Measurements from ENCODE around the gene SLIT3.

The SLIT3 gene

DNA sequence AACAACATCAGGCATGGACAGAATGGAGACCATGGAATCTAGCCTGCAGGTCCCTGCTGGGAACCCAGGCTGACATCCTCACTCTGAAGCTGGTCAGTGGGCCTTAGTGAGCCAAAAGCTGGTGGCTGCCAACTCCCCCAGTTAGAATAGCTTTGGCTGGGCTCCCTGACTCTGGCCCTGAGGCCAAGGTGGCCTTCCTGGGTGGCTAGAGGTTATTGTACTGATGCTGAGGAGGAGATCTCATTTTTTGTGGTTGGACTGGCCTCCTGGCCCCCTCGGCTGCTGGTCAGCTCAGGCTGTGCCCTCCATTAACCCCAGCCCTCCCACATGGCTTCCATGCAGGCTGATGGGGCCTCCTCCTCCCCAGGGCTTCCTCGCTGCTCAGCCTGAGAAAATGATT is 620.5 kb downstream of the SLIT3 start:
- H3K4me3 ChIP-seq (ENCODE audit: low read depth, low read length), result no peak overlapping the region
- TF ChIP-seq, protein P1, sequence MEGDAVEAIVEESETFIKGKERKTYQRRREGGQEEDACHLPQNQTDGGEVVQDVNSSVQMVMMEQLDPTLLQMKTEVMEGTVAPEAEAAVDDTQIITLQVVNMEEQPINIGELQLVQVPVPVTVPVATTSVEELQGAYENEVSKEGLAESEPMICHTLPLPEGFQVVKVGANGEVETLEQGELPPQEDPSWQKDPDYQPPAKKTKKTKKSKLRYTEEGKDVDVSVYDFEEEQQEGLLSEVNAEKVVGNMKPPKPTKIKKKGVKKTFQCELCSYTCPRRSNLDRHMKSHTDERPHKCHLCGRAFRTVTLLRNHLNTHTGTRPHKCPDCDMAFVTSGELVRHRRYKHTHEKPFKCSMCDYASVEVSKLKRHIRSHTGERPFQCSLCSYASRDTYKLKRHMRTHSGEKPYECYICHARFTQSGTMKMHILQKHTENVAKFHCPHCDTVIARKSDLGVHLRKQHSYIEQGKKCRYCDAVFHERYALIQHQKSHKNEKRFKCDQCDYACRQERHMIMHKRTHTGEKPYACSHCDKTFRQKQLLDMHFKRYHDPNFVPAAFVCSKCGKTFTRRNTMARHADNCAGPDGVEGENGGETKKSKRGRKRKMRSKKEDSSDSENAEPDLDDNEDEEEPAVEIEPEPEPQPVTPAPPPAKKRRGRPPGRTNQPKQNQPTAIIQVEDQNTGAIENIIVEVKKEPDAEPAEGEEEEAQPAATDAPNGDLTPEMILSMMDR (IDR thresholded peaks at IDR 0.05; ENCODE audit: low read depth, low read length, missing control alignments), result no peak
- no peak for DNase-seq (ENCODE audit: low read depth)

DNA sequence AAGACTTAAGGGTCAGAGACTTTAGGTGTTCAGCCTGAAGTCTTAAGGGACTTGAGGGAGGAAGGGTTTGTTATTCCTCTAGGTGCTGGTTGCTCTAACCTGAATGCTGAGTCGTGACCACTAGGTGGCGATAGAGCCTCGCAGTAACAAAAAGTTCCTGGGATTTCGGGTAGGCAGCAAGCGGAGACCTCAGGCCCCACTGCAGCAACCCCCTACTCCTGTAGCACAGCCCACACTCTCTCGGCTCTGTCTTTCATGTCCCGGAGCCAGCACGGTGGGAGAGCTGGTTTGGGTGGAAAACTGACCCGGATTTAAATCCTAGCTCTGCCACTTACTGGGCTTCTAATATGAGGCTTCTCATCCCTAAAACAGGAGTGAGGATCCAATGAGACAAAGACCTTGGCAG is 621.4 kb downstream of the SLIT3 start:
- no peak overlapping the region for H3K4me3 ChIP-seq (ENCODE audit: low read depth, low read length)
- TF ChIP-seq, protein P1 (IDR thresholded peaks at IDR 0.05; ENCODE audit: low read depth, low read length, missing control alignments), result peak; percentile 93
- peak; percentile 34 for DNase-seq (ENCODE audit: low read depth)

GRCh38 chr5:168676501-168676900 is 624.4 kb downstream of the SLIT3 start:
- TF ChIP-seq, protein P1 (IDR thresholded peaks at IDR 0.05; ENCODE audit: low read depth, low read length, missing control alignments), result no peak
- no peak for DNase-seq (ENCODE audit: low read depth)
- no peak overlapping the region for H3K4me3 ChIP-seq (ENCODE audit: low read depth, low read length)

DNA sequence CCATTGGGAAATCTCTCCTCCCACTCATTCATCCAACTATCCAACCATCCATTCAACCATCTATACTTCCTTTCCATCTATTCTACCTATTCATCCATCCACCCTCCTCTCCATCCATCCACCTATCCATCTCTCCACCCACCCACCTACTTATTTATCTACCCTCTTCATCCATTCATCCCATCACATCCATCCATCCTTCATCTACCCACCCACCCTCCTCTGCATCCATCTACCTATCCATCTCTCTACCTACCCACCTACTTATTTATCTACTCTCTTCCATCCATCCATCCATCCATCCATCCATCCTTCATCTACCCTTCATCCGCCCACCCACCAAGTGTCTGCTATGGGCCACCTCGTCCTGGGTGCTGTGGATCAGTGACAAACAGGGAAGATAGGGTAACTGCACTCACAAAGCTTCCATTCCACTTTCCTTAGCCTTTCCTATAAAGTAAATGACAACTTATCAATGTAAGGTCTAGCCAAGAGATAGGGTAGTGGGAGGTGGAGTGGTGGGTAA is 625.0 kb downstream of the SLIT3 start:
- no peak for DNase-seq (ENCODE audit: low read depth)
- H3K4me3 ChIP-seq (ENCODE audit: low read depth, low read length), result no peak overlapping the region
- TF ChIP-seq, protein P1 (IDR thresholded peaks at IDR 0.05; ENCODE audit: low read depth, low read length, missing control alignments), result no peak

GRCh38 chr5:168674893-168675482 is 626.0 kb downstream of the SLIT3 start:
- TF ChIP-seq, protein P1 (IDR thresholded peaks at IDR 0.05; ENCODE audit: low read depth, low read length, missing control alignments), result no peak
- H3K4me3 ChIP-seq (ENCODE audit: low read depth, low read length), result no peak overlapping the region
- no peak for DNase-seq (ENCODE audit: low read depth)

GRCh38 chr5:168672888-168673287 is 628.1 kb downstream of the SLIT3 start:
- H3K4me3 ChIP-seq (ENCODE audit: low read depth, low read length), result no peak overlapping the region
- DNase-seq (ENCODE audit: low read depth), result no peak
- TF ChIP-seq, protein P1 (IDR thresholded peaks at IDR 0.05; ENCODE audit: low read depth, low read length, missing control alignments), result no peak

DNA sequence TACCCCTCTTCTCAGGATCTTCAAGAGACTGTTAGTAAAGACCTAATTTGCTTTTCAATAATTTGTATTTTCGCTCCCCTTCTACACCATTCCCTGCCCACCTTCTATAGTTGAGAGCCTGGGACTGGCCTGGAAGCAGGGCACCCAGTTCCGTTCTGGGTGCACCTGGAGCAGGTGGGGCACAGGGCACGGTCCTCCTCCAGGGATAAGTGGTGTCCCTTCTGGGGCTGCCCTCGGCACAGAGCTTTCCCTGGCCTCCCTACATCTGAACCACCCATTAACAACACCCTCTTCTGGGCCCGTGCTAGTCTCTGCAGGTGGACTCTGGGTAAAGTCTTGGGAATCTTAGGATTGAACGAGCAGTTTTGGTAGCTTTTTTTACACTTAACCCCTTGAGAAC is 628.9 kb downstream of the SLIT3 start:
- no peak overlapping the region for H3K4me3 ChIP-seq (ENCODE audit: low read depth, low read length)
- TF ChIP-seq, protein P1 (IDR thresholded peaks at IDR 0.05; ENCODE audit: low read depth, low read length, missing control alignments), result no peak
- no peak for DNase-seq (ENCODE audit: low read depth)
